Left ventricle myocardium inferior (tissue), 1 donor: ENCODE results near the gene MFSD6. TPM values are rescaled to one million over a fixed set of nuclear protein-coding genes. Genes with fewer than 3 reads are reported as not detected.

Experiments
- DNase-seq: peaks from one replicate; pipeline ENCODE4 v3.0.0-alpha.2; 2020
- H3K27ac ChIP-seq: fragments of 200-600 bp; replicated peaks from 2 replicates; pipeline ENCODE4 v1.8.0; 2021
- H3K27me3 ChIP-seq: fragments of 200-600 bp; 2 replicates; pipeline ENCODE4 v1.8.0; 2021; ENCODE audit warnings: low read depth
- H3K36me3 ChIP-seq: fragments of 200-600 bp; 2 replicates; pipeline ENCODE4 v1.8.0; 2021
- H3K4me1 ChIP-seq: fragments of 200-600 bp; 2 replicates; pipeline ENCODE4 v1.8.0; 2021
- H3K4me3 ChIP-seq: fragments of 200-600 bp; 2 replicates; pipeline ENCODE4 v1.8.0; 2021; ENCODE audit warnings: mild to moderate bottlenecking, moderate library complexity
- H3K9me3 ChIP-seq: fragments of 200-600 bp; replicated peaks from 2 replicates; pipeline ENCODE4 v1.8.0; 2021
- intact Hi-C: fragments of 100-400 bp; cut with micrococcal nuclease; formaldehyde crosslinking; loops from one replicate; pipeline ENCODE4 v1.11.0; 2022
- total RNA-seq: library from RNA; stranded (reverse); fragmentation: NEBNext Ultra II Directional; extraction: Animal tissue kit (Norgen Biotek cat#: 25700); gene quantifications from one replicate; pipeline ENCODE4 v1.2.1, GENCODE V29; 2021
- TF ChIP-seq, protein P1 (sequence below): fragments of 200-600 bp; IDR thresholded peaks from 2 replicates; pipeline ENCODE4 v1.8.0; 2021; ENCODE audit warnings: antibody characterized with exemption, mild to moderate bottlenecking, borderline replicate concordance
- donor health status: DM: no; HTN: yes; CAD: no; lungs with severe emphysema.

Gene MFSD6
- total RNA-seq, 1 donor from 2014 or later = 21.4 TPM

DNA sequence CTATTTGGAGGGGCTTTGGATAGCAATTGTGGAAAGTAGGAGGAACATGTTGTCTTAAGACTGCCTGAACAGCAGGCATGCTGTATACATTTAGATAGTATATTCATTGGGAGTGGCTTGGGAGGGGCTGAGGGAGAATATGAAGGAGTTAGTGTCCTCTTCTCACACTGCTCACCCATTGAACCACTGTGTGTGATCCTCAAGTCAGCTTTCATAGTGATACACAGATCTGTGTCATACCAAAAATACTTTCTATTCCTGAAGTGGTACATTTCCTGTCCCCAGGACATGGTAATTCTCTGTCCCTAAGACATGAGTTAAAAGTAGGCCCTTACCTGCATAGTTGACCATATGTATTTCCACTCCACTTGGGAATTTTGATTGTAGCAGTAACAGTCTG lies 116.8 kb downstream of the MFSD6 start:
- no peak overlapping the region for H3K4me3 ChIP-seq
- H3K27me3 ChIP-seq = no peaks in the 10 kb centered on the region
- intact Hi-C loops = no loop called here
- no peaks in the 10 kb centered on the region for H3K36me3 ChIP-seq
- H3K4me1 ChIP-seq = peaks cover 4% of the 10 kb centered on the region
- H3K9me3 ChIP-seq = no peaks in the 10 kb centered on the region
- no peak for DNase-seq
- no peak overlapping the region for H3K27ac ChIP-seq
- TF ChIP-seq, protein P1, sequence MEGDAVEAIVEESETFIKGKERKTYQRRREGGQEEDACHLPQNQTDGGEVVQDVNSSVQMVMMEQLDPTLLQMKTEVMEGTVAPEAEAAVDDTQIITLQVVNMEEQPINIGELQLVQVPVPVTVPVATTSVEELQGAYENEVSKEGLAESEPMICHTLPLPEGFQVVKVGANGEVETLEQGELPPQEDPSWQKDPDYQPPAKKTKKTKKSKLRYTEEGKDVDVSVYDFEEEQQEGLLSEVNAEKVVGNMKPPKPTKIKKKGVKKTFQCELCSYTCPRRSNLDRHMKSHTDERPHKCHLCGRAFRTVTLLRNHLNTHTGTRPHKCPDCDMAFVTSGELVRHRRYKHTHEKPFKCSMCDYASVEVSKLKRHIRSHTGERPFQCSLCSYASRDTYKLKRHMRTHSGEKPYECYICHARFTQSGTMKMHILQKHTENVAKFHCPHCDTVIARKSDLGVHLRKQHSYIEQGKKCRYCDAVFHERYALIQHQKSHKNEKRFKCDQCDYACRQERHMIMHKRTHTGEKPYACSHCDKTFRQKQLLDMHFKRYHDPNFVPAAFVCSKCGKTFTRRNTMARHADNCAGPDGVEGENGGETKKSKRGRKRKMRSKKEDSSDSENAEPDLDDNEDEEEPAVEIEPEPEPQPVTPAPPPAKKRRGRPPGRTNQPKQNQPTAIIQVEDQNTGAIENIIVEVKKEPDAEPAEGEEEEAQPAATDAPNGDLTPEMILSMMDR = no peak

- Histone ChIP-seq H3K4me1 (peaks cover 14% of the 10 kb centered on the region), H3K27ac (no peak overlapping the region), H3K9me3 (no peaks in the 10 kb centered on the region), H3K4me3 (no peak overlapping the region), H3K27me3 (no peaks in the 10 kb centered on the region), H3K36me3 (no peaks in the 10 kb centered on the region)
- TF ChIP-seq, protein P1 = no peak
- DNase-seq = no peak
- intact Hi-C loops = no loop called here
Observed at GRCh38 chr2:190526105-190526750, 118.1 kb downstream of the MFSD6 start.

DNA sequence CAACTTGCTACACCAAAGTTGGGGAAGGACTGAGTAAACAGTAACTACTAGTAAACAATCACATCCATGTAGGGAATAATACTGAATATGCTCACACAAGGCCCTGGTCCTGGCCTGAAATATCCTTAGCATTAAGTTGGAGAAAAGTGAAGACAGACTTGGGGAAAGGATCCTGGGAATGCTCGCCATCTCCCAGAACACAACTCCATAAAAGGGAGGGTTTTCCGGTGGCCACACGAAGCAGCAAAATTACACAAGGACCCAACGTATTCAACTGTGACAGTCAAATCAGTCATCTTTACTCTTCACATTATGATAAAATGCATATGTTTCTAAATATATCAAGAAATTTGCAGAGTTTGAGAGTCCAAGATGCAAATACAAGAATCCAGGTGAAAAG lies 119.1 kb downstream of the MFSD6 start:
- TF ChIP-seq, protein P1 = no peak
- no peak for DNase-seq
- Histone ChIP-seq H3K27ac (no peak overlapping the region), H3K27me3 (no peaks in the 10 kb centered on the region), H3K4me1 (peaks cover 14% of the 10 kb centered on the region), H3K4me3 (no peak overlapping the region), H3K36me3 (no peaks in the 10 kb centered on the region), H3K9me3 (no peaks in the 10 kb centered on the region)
- intact Hi-C loops = no loop called here

- intact Hi-C loops = no loop called here
- TF ChIP-seq, protein P1 = no peak
- H3K27ac ChIP-seq = no peak overlapping the region
- no peak for DNase-seq
- no peaks in the 10 kb centered on the region for H3K27me3 ChIP-seq
- H3K9me3 ChIP-seq = no peaks in the 10 kb centered on the region
- H3K4me3 ChIP-seq = no peak overlapping the region
- H3K4me1 ChIP-seq = peaks cover 21% of the 10 kb centered on the region
- H3K36me3 ChIP-seq = no peaks in the 10 kb centered on the region
Observed at GRCh38 chr2:190527918-190528317, 119.8 kb downstream of the MFSD6 start.

DNA sequence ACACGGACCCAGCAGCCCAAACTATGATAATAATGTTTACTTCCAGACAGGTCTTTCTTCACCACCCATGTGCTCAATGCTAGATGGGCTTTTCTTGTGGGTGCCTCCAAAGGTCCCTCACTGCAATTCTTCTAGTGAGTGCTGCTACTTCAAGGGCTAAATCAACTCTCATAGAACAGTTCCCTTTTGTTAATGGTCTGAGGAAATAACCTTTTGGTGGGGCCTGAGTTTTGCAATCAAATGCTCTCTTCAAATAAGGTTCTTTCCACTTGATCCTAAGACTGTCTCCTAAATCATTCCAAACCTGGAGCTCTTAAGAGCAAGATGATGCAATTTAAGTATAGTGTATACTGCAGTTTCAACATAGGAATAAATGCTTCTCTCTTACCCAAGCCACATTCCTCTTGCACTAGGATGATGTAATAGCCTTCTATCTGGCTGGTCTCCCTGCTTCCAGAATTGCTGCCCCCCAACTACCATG lies 120.4 kb downstream of the MFSD6 start:
- Histone ChIP-seq H3K4me1 (peaks cover 27% of the 10 kb centered on the region), H3K36me3 (no peaks in the 10 kb centered on the region), H3K9me3 (no peaks in the 10 kb centered on the region), H3K27me3 (no peaks in the 10 kb centered on the region), H3K4me3 (no peak overlapping the region), H3K27ac (no peak overlapping the region)
- intact Hi-C loops = no loop called here
- TF ChIP-seq, protein P1 = no peak
- DNase-seq = no peak
